Pulmonary artery endothelial cell (primary cell): ENCODE data around the gene RUVBL1. TPM values are rescaled to one million over a fixed set of nuclear protein-coding genes. Genes with fewer than 3 reads are reported as not detected.
A peak's percentile ranks its signal among the peaks of the same experiment; 100 is the strongest.

Experiments used
- DNase-seq: peaks from one replicate; pipeline ENCODE4 v3.0.0-alpha.2; 2011; ENCODE audit warnings: low read depth, low spot score
- total RNA-seq: library from RNA; depleted of rRNA; stranded (reverse); fragments of >200 nt; gene quantifications from 2 replicates; pipeline ENCODE4 v1.2.3, GENCODE V29; 2014

The RUVBL1 gene
- total RNA-seq, 1 donor from 2014 or later = 92.8 TPM

DNA sequence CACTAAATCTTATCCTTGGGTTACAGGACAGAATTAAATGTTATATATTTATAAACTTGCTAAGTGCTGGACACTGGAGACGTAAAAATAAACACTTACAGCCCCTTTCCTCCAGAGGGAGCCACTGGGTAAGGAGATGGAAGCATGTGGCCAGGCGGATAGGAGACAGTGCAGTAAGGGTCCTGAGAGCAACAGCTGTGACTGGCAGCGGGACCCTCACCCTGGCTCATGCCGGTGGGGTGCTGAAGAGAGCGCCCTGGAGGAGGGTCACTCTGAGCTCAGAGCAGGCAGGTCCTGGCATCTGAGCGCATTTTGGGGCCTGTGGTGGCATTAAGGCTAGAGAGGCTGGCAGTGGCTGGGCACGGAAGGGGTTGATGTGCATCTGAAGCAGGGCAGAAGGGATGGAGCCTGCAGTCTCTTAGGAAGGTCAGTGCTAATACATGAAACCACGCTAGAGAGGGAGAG lies 55.4 kb downstream of the RUVBL1 start:
- no peak for DNase-seq

DNA sequence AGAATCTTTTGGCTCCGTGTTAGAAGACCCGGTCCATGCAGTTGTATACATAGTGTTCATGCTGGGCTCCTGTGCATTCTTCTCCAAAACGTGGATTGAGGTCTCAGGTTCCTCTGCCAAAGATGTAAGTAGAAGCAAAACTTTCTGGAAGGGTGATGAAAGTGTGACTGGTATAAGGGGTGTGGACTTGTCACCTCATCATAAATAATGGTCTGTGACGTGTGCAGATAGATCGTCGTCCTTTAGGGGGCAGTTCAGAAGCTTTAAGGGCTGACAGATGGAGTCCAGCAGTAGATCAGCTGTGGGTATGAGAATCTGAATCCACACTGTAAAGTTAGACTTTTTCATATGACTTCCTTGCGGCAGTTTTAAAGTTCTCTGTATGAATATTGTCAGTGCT lies 56.1 kb downstream of the RUVBL1 start:
- no peak for DNase-seq

DNA sequence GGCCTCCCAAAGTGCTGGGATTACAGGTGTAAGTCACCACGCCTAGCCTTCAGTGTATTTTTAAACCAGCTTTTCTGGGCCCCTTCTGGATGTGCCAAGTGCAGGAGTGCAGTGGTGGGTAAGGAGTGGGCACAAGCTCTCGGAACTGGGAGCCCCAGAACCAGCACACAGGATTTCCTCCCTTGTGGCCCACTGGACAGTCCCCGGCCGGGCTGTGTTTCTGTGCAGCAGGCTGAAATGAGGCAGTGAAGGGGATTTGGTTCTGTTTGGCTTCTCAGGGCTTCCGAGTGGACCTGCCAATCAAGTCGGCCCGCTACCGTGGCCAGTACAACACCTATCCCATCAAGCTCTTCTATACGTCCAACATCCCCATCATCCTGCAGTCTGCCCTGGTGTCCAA lies 56.9 kb downstream of the RUVBL1 start:
- no peak for DNase-seq

DNA sequence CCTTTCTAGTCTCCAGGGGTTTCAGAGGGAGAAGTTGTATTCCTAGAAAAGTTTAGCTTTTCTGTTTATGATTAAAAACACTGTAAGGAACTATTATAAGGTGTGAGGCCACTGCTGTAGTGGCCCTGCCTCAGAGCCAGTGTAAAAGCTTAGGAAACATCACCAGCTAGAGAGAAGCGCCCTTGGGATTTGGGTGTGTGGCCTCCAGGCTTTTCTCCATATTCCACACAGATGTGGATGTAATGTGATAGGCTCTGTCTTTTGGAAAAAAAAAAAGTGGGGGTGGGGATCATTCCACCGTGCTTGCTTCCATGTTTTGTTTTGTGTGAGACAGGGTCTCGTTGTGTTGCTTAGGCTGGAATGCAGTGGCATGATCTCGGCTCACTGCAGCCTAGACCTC lies 57.5 kb downstream of the RUVBL1 start:
- DNase-seq = no peak

DNA sequence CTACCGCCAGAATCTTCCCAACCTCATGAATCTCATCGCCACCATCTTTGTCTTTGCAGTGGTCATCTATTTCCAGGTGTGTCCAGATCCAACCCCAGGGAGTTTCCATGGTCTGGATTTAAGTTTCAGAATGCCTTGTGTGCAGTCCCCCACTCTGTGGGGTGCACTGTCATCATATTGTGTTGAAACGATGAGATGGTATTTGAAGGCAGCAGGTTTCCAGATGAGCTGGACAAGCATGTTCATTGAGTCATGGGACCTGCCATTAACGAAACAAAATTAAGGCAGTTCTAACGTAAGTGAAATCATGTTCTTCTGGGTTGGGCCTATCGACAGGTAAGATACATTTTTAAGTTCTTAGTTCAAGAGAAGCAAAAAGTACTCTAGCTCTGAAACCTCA lies 58.6 kb downstream of the RUVBL1 start:
- no peak for DNase-seq

DNA sequence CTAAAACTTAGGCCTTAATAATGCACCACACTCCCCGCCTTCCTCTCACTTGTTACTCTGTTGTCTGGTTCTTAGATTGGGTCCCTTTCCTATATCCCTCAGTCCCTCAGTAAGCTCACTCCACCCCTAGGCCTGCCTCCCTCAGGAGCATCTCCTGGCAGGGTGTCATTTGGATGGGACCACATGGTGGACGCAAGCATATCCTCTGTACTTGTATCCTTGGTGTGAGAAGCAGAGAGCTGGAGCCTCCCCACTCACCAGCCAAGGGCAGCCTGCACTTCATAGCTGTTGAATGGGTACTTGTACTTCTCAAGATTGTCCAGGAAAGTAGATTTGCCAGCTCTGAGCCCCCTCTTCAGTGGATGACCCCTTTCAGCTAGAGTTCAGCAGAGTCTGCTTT lies 59.7 kb downstream of the RUVBL1 start:
- no peak for DNase-seq

DNA sequence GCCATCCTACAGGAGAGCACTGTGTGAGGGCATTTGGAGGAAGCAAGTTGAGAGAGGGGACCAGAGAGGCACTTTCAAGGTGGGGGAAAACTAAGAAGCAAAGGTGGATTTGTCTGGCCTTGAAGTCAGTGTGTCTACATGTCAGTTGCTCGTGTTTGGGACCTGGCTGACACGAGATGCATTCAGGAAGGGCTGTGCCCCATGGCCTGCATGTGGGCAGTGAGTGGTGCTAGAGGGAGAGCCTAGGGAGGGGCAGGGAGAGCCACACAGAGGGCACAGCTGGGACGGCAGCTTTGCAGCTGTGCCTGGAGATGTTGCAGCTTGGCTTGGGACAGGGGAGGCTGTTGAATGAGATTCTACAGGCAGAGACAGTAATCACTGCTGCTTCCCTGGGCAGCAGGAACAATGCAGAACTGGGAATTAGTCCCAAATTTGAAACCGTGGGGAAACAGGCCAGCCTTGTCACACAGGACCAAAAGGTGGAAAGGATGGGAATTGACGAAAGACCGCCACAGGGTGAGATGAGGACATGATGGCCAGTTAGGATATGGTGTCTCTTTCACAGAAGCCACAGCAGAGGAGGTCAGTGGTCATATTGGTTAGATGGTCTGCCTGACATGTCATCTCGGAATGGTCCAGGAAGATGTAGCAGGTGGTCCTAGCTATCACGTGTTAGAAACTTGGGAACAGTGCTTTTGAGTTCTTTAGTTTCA lies 61.4 kb downstream of the RUVBL1 start:
- DNase-seq = no peak

DNA sequence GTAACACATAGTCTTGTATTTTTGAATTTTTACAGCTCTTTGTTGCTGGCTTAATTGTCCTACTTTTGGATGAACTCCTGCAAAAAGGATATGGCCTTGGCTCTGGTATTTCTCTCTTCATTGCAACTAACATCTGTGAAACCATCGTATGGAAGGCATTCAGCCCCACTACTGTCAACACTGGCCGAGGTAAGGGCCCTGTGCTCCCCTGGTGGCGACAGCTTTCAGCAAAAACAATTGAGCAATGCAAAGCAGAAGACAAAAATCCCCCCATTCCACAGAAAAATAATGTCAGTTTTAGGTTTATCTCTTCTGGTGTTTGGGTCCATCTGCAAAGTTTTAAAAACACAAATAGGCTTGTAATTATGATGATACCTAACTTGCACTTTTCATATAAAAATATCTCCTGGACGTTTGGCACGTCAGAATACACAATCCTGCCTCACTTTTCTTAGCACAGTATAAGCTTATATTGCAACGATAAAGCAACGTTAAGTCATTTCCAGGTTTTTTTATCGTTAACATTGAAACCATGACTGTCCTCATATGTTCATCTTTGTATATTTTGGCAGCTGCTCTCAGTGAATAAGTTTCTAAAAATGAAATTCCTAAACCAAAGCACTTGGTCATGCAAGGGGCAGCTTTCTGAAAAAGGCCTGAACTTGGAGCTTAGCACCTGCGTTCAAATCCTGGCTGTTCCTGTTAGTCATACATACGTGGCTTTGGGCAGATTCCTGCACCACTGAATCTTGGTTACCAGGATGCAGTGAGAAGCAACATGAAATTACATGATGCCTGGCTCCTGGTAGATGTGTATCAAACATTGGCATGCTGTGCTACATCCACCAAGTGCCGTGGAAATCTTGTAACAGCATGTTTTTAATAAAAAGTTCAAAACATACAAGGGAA lies 62.9 kb downstream of the RUVBL1 start:
- no peak for DNase-seq

DNA sequence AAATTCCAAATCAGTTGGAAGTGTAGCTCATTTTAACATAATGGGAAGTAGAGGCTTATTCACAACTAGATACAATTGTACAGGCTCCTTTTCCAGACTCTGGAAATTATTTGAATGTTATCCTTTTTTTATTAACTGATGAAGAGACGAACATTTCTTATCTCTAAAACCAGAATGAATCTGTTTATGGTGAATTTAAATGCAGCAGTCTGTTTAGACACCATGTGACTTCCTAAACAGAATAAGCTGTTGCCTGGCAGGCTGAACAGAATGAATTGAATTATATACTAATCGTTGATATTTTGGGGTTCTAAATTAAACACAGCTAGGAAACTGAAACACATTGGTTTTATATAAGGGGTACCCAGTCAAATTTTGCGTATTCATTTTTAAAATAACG lies 67.4 kb downstream of the RUVBL1 start:
- DNase-seq = no peak

DNA sequence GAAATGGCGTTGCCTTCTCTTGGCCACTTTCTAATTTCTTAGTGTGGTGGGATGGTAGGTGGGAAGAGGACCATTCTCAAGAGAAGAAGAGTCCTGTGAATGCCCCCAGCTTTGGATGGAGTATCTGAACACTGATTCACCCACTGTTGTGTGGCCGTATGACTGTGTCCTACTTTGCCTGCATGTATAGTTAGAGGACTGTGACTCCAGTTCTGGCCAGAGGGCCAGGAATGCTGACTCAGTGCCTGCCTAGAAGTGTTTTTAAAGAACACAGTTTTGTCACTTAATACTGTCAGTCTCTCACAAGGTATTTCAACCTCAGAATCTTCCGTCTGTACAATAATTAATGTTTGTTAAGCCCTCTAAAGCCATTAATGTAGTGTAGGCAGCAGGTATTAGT lies 69.2 kb downstream of the RUVBL1 start:
- no peak for DNase-seq

DNA sequence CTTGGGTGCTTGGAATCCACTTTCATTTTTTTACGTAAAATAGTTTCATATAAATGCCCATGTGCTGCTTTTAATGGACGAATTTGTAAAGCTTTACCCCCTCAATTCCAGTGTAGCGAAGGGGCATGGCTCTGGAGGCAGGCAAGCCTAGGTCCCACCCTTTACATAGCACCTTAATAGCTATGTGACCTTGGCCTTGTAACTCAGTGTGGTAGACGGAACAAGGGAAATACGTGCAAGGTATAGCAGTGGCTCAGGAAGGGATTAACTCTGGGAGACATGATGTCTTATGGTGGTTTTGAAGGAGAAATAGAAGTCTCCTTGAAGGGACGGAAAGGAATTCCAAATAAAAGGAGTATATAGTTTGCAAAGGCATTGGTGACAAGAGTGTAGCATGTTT lies 70.0 kb downstream of the RUVBL1 start:
- no peak for DNase-seq

DNA sequence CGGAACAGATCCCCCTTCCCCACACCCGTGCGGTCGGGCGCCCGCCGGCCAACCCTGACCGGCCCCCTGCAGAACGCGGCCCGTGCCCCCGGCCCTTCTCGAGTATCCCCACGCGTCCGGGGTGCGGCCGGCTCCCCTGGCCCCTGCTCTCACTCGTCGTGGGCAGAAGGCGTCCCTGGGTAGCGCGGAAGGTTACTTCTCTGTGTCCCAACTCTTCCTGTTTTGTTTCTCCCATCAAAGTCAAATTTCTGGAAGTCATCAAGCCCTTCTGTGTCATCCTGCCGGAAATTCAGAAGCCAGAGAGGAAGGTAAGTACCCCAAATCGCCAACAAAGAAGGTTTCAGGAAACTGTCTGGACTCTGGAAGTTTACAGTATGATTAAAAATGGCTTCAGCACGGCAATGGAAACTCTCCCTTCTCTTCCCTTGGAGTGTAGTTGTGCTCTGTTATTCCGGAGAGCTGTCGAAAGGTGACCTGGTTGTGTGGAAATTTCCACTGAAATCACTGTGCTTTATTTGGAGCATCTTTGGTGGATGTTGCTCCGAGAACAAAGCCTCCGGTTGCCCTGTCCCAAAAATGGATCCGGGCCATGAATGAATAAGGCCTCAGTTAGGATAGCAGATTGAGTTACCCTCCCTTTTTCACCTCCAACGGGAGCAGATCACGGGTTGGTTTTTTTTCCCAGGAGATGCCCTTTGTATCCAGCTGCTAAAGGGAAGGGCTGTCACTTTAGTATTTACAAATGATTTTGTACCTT lies 70.8 kb downstream of the RUVBL1 start:
- DNase-seq = no peak

DNA sequence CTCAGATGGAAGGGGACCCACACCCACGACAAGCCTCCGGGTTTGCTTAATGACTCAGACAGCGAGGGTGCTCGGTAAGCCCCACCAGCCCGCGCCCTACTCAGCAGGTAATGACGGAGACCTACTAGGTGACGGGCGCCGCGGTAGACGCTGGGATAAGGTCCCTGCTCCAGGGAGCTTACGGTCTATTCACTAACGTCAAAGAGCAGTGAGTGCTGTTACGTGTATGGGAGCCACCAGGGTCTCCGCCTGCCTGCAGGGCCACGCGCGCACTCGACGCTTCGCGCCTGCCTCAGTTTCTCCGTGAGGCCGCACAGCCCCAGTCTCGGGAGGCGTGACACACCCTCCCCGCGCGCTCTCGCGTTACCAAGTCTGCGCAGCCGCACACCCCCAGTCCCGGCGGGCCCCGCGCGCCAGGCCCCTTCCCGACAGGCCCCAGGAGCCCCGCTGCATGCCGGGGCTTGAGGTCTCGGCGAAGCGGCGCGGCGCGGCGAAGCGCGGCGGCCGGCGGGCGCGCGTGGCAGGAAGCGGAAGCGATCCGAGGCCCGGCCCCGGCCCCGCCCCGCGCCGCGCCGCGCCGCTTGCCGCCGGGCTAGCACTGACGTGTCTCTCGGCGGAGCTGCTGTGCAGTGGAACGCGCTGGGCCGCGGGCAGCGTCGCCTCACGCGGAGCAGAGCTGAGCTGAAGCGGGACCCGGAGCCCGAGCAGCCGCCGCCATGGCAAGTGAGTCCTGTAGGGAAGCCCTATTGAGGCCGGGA lies 71.6 kb downstream of the RUVBL1 start, which contains the start of gene SEC61A1:
TSS of gene SEC61A1 (plus strand) at position 601 of the 758 bp plus-strand sequence. CDS start at position 717, 116 bp downstream.
- peak; percentile 75 for DNase-seq

DNA sequence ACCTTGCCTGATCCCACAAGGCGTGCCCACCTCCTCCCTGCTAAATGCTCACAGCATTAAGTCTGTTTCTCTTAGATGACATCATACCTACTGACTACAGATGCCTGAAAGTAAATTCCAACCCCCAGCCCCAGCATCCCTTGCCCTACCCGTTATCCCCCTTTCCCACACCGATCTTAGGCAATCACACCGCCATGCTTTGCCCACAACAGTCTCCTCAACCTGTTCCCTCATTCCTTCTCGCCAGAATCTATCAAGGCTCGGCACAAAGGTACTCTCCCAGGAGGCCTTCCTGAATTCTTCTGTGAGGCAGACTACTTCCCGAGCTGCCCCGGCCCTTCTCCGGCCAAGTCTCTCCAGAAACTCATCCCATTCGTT lies 72.2 kb downstream of the RUVBL1 start:
- DNase-seq = no peak

DNA sequence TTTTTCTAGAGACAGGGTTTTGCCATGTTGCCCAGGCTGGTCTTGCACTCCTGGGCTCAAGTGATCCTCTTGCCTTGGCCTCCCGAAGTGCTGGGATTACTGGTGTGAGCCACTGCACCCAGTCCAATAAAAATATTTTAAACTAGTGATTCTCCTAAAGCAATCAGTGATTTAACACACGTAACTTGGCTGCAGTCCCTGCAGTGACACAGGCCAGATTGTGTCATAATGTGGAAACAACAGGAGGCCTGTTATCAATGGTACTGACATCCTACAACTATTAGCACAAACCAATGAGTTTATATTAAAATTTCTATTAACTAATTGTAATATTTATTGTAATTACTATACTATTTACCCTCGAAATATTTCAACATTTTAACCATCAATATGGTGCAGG lies 73.0 kb downstream of the RUVBL1 start:
- no peak for DNase-seq

DNA sequence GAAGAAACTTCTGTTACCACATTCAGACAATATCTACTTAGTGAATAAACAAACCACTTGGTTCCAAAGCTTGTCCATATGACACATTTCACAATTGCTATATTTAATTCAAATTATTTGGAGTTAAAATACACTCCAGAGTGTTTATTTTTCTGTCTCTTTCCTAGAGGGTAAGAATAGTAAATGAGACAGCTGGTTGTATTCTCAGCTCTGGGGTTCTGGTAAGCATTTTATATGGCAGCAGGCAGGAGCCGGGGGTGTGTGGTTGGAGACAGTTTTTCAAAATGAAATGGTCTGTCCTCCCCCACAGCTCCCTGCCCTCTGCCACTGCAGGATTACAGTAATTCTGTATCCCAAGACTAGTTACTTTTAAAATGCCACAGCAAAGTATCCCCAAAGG lies 82.3 kb downstream of the RUVBL1 start:
- DNase-seq = no peak

DNA sequence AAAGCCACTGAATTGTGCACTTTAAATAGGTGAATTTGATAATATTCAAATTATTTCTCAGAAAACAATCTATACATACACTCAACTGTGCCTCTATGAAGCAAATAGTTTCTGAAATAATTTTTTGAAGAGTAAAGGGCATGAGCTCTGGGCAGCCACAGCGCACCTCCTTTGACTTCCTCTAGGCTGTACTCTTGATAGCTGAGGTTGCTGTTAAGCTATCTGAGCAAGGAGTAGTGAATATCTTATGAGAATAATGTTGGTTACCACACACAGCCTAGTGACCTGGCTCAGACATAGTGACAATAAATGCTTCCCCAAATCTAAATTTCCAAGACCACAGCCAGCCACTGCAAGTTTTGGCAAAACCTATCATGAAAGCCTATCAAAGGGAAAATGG lies 83.0 kb downstream of the RUVBL1 start:
- DNase-seq = no peak

DNA sequence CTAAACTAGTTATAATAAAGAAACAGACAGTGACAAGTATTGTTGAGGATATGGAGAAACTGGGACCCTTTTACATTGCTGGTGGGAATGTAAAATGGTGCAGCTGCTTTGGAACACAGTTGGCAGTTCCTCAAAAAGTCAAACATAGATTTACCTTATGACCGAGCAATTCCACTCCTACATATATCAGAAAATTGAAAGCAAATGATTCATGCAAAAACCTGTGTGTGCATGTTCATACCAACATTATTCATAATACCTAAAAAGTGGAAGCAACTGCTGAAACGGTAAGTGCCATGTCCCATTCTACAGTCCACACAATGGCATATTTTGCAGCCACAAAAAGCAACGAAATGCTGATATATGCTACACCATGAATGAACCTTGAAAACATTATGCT lies 83.6 kb downstream of the RUVBL1 start:
- no peak for DNase-seq

DNA sequence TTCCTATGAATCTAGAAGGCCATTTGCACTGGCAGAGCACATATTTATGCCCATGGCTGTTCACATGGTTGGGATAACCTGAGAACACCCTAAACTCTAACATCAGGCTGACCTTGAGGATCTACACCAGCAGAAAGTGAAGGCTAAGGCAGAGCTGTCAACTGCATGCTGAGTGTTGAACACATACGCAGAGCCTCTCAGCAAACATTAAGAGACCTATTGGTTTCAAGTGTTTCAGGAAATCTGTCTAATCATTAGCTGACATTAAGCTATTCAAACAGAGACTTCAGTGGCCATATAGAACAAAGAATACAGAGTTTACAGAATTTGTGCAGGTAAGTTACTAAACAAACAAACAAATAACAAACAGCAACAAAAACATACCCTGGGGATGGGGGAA lies 87.5 kb downstream of the RUVBL1 start:
- no peak for DNase-seq

DNA sequence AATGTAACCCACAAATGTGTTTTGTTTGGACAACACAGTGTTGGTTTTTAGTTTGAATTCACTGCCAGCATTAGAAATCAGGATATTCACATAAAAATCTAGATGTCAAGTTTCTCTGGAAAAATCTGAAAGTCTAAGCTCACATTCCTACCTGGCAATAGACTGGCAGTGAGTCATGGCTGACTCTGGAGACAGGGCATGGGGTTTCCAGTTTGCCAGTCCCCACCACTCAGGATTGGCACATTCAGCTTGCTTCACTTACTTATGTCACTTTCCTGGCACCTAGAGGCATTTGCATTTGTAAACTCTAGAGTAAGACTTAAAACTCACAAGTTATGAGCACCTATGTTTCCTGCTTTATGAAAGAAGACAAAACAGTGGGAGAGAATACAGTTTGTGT lies 90.5 kb downstream of the RUVBL1 start:
- no peak for DNase-seq
